Astrocyte of the spinal cord (primary cell): ENCODE data around the gene SF3B1.

Source experiments
- DNase-seq: peaks from one replicate; pipeline ENCODE4 v3.0.0; 2011; ENCODE audit warnings: low read depth, low spot score
- H3K4me3 ChIP-seq: 2 replicates; pipeline ENCODE4 v1.5.1; 2011; ENCODE audit warnings: low read depth, mild to moderate bottlenecking, low read length, moderate library complexity
- CTCF ChIP-seq: IDR thresholded peaks from 2 replicates; pipeline ENCODE4 v1.5.1; 2012; ENCODE audit warnings: low read depth, mild to moderate bottlenecking, low read length, inconsistent platforms
- in situ Hi-C: cut with HindIII; loops from 2 replicates; pipeline ENCODE4 v1.10.0; 2017; ENCODE audit warnings: low sequenced_read_pairs

Gene SF3B1

GRCh38 chr2:197368412-197368811 is 66.4 kb downstream of the SF3B1 start:
- no peak overlapping the region for H3K4me3 ChIP-seq
- DNase-seq: no peak
- TF ChIP-seq CTCF: no peak
- in situ Hi-C loops: no loop called here

GRCh38 chr2:197363998-197364397 is 70.8 kb downstream of the SF3B1 start:
- H3K4me3 ChIP-seq: no peak overlapping the region
- no peak for TF ChIP-seq CTCF
- in situ Hi-C loops: no loop called here
- DNase-seq: no peak

- TF ChIP-seq CTCF: no peak
- no peak overlapping the region for H3K4me3 ChIP-seq
- in situ Hi-C loops: no loop called here
- DNase-seq: peak; percentile 85
Observed at GRCh38 chr2:197360744-197361156, 74.1 kb downstream of the SF3B1 start.

- no peak overlapping the region for H3K4me3 ChIP-seq
- TF ChIP-seq CTCF: no peak
Observed at GRCh38 chr2:197359859-197360258, 75.0 kb downstream of the SF3B1 start.

GRCh38 chr2:197358931-197359330 is 75.9 kb downstream of the SF3B1 start:
- DNase-seq: peak; percentile 35
- no peak overlapping the region for H3K4me3 ChIP-seq
- no peak for TF ChIP-seq CTCF

More at GRCh38 chr2:197359859-197360258, 75.0 kb downstream of the SF3B1 start:
- in situ Hi-C loops: no loop called here
- DNase-seq: no peak

GRCh38 chr2:197357986-197358385 is 76.8 kb downstream of the SF3B1 start:
- no peak overlapping the region for H3K4me3 ChIP-seq
- in situ Hi-C loops: no loop called here
- DNase-seq: no peak
- TF ChIP-seq CTCF: no peak

More at GRCh38 chr2:197358931-197359330, 75.9 kb downstream of the SF3B1 start:
- in situ Hi-C loops: no loop called here

- in situ Hi-C loops: no loop called here
- no peak for DNase-seq
- peak; percentile 50 for TF ChIP-seq CTCF
- H3K4me3 ChIP-seq: no peak overlapping the region
Observed at GRCh38 chr2:197356136-197356535, 78.7 kb downstream of the SF3B1 start.
